ENCODE measurements around the gene OR11L1.

The OR11L1 gene, protein sequence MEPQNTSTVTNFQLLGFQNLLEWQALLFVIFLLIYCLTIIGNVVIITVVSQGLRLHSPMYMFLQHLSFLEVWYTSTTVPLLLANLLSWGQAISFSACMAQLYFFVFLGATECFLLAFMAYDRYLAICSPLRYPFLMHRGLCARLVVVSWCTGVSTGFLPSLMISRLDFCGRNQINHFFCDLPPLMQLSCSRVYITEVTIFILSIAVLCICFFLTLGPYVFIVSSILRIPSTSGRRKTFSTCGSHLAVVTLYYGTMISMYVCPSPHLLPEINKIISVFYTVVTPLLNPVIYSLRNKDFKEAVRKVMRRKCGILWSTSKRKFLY

DNA sequence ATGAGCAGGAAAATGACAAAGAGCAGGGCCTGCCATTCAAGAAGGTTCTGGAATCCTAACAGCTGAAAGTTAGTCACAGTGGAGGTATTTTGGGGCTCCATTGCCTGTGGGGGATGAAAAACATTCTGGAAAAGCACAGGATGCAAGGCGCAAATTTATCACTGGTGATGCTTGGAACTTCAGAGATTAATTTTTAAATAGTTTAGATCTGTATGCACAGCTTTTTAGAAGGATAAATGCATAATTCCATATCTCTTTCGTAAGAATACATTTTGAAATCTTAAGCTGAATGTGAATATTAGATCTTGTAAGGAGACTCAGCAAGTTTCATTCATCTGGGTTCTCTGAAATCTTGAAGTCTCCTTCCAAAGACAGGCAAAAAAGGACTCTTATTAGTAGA lies at the start of gene OR11L1:
OR11L1 (minus strand) TSS at position 101 of the 400 bp plus-strand sequence; CDS start at position 101, 0 bp downstream.
- DNase-seq, result no peak
- in situ Hi-C loops (cut with HindIII; ENCODE audit: low pct_ligation_motif_present, low sequenced_read_pairs), result no loop called here
- Histone ChIP-seq H3K27ac (no peak within 1 kb of the TSS), H3K27me3 (replicated peaks) (no peaks in the 10 kb centered on the region), H3K36me3 (replicated peaks) (no peaks in the 10 kb centered on the region), H3K4me3 (ENCODE audit: low read depth, low read length) (no peak within 1 kb of the TSS)
- TF ChIP-seq CTCF (IDR thresholded peaks at IDR 0.05; ENCODE audit: low read depth, low read length, missing control alignments), result no peak

DNA sequence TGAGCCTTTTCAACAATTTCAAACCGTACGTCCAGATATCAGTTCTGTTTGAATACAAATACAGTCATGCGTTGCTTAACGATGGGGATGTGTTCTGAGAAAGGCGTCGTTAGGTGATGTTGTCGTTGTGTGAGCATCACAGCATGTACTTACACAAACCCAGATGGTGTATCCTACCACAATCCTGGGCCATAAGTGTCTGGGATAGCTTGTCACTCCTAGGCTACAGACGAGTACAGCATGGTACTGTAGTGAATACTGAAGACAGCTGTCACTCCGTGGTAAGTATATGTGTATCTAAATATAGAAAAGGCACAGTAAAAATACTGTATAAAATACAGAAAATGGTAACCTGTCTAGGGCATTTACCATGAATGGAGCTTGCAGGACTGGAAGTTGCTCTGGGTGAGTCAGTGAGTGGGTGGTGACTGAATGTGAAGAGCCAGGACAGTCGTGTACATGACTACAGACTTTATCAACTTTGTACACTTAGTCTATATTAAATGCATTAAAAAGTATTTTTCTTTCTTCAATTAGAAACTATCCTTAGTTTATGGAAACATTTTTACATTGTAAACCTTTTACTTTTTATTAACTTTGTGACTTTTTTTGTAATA lies 43.2 kb upstream of the OR11L1 start:
- in situ Hi-C loops (cut with HindIII; ENCODE audit: low pct_ligation_motif_present, low sequenced_read_pairs), result no loop called here
- Histone ChIP-seq H3K27me3 (replicated peaks) (no peaks in the 10 kb centered on the region), H3K36me3 (replicated peaks) (no peaks in the 10 kb centered on the region), H3K27ac (no peak overlapping the region), H3K4me3 (ENCODE audit: low read depth, low read length) (no peak overlapping the region)
- no peak for TF ChIP-seq CTCF (IDR thresholded peaks at IDR 0.05; ENCODE audit: low read depth, low read length, missing control alignments)
- DNase-seq, result no peak

- TF ChIP-seq CTCF (IDR thresholded peaks at IDR 0.05; ENCODE audit: low read depth, low read length, missing control alignments), result no peak
- Histone ChIP-seq H3K27ac (no peak overlapping the region), H3K27me3 (replicated peaks) (no peaks in the 10 kb centered on the region), H3K36me3 (replicated peaks) (no peaks in the 10 kb centered on the region), H3K4me3 (ENCODE audit: low read depth, low read length) (no peak overlapping the region)
- in situ Hi-C loops (cut with HindIII; ENCODE audit: low pct_ligation_motif_present, low sequenced_read_pairs), result no loop called here
- no peak for DNase-seq
These were observed 41.6 kb upstream of the OR11L1 start for GRCh38 chr1:247883346-247883745.

GRCh38 chr1:247865416-247865815 lies 23.7 kb upstream of the OR11L1 start:
- DNase-seq, result no peak
- Histone ChIP-seq H3K27ac (no peak overlapping the region), H3K27me3 (replicated peaks) (no peaks in the 10 kb centered on the region), H3K36me3 (replicated peaks) (no peaks in the 10 kb centered on the region), H3K4me3 (ENCODE audit: low read depth, low read length) (no peak overlapping the region)
- in situ Hi-C loops (cut with HindIII; ENCODE audit: low pct_ligation_motif_present, low sequenced_read_pairs), result no loop called here
- TF ChIP-seq CTCF (IDR thresholded peaks at IDR 0.05; ENCODE audit: low read depth, low read length, missing control alignments), result no peak

- TF ChIP-seq CTCF (IDR thresholded peaks at IDR 0.05; ENCODE audit: low read depth, low read length, missing control alignments), result no peak
- Histone ChIP-seq H3K27ac (no peak overlapping the region), H3K4me3 (ENCODE audit: low read depth, low read length) (no peak overlapping the region), H3K27me3 (replicated peaks) (no peaks in the 10 kb centered on the region), H3K36me3 (replicated peaks) (no peaks in the 10 kb centered on the region)
- DNase-seq, result no peak
- in situ Hi-C loops (cut with HindIII; ENCODE audit: low pct_ligation_motif_present, low sequenced_read_pairs), result no loop called here
These were observed 22.9 kb upstream of the OR11L1 start for GRCh38 chr1:247864644-247865043.

All from brain microvascular endothelial cell (primary cell).